ENCODE results near the gene TMSB10.

TMSB10 gene

DNA sequence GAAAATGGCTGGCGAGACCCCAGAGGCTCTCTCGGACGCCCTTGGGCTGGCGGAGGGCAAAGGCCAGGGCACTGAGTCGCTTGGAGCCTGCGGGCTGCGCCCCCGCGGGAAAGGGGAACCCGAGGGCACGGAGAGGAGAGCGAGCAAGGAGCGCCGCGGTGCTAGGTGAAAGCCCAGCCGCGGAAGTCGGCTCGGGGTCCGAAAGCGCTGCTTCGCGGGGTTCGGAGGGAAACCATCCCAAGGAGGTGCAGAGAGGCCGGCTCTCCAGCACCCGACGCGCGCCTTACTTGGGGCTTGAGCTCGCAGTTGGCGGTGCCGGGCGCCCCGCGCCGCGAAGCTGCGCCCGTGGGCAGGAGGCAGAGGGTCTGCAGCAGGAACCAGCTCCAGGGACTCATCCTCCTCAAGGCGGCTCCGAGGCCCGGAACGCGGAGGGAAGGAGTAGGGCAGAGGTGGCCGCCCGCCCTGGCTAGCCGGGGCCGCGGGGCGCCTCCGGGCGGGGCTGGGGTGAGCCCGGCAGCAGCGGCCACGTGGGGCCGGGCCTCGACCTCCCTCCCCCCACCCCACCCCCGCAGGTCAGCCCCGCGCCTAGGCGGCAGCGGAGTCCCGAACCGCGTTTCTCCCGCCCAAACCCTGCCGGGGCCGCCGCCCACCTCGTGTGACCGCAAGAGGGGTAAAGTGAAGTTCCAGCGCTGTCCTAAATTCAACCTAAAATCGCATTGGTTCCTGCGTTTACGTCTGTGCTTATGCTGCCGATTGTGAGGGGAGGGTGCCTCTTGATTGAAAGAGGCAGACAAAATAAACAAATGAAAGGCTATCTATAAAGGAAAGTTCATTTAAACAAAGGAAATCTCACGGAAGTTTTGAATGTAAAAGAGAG, 24.6 kb upstream of the TMSB10 start, which contains the start of gene TRABD2A:
TRABD2A (minus strand) TSS at position 440 of the 877 bp plus-strand sequence; CDS start at position 395, 45 bp downstream.
- DNase-seq = peak; percentile 66

DNA sequence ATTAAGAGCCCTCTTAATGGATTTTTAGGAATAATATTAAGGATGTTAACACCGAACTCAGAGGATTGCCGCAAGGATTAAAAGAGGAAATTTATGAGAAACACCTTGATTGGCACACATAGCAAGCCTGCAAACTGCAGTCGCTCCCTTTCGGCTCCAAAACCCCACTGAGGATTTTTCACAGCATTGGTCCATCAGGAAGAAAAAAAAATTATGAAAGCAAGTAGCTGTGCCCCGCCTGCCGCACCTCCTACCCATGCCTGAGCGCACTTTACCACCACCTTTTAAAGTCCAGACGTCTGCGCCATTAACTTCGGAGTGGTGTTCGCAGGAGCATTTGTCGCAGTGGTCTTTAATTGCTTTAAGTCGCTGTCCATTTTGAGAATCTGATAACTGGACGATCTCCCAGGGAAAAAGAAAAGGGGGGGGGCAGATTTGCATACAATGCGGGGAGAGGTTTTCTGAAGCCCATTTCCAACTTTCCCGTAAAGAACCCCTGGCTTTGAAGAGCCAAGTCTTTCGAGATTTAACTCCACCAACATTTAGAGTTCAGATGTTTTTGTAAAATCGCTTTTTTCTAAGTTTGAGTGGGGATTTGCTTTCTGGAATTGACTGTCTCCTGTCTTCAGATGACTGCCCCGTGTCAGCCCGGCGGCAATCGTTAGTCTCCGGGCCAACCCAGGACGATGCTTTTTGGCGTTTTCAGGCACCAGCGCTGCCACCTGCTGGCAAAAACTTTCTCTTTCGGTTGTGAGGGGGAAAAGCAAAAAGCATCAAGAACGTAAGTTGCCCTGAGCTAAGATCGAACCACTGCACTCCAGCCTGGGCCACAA, 23.7 kb upstream of the TMSB10 start:
- peak; percentile 94 for DNase-seq

DNA sequence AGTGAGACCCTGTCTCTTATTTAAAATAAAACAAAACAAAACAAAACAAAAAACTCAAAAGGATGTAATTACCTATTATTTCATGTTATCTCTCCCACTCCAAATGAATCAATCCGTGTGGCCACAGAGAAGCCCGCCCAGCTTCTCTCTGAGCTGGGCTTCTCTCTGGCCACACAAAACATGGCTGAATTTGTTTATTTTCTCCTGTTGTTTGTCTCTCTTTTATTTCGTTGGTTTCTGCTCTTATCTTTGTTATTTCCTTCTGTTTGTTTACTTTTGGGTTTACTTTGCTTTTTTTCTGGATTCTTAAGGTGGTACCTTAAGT, 23.1 kb upstream of the TMSB10 start:
- DNase-seq = no peak

DNA sequence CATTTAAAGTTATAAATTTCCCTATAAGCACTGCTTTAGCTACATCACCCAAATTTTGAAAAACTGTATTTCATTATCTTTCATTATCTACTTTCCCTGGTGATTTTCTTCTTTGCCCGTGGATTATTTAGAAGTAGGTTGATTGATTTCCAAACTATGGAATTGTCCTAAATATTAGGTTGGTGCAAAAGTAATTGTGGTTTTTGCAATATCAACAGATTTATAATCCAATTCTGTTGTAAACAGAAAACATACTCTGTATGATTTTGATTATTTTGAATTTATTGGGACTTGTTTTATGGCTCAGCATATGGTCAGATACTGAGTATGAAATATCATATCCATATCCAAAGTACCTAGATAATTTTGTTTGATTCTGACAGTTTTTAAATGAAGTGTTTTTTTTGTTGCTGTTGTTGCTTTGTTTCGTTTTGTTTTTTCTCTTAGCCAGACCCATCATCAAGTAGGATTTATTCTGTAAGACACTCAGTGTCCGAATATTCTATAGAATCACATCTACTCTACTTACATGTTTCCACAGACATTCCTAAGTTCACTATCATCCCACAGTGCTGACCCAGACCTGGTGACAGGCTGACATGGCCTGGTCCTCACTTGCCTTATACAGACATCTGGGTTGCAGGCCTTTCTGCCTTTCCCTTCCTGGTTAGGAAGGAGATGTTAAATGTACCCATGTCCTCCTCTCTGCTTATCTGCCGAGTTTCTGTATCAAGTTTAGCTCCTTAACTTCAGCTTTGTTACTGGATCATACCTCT, 22.5 kb upstream of the TMSB10 start:
- DNase-seq = no peak

DNA sequence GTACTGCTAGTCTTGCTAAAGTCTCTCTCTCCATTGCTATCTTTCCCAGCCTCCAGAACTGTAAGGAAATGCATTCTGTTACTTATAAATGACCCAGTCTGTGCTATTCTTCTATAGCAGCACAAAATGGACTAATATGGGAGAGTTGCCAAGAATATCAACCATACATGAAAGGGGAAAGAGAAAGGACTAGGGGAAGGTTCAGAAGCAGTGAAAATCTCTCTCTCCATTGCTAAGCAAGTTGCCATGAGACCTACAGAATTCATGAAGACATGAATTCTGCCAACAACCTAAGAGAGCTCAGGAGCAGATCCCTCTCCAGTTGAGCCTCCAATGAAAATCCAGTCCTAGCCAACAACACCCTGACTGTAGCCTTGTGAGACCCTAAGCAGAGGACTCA, 21.0 kb upstream of the TMSB10 start:
- no peak for DNase-seq

DNA sequence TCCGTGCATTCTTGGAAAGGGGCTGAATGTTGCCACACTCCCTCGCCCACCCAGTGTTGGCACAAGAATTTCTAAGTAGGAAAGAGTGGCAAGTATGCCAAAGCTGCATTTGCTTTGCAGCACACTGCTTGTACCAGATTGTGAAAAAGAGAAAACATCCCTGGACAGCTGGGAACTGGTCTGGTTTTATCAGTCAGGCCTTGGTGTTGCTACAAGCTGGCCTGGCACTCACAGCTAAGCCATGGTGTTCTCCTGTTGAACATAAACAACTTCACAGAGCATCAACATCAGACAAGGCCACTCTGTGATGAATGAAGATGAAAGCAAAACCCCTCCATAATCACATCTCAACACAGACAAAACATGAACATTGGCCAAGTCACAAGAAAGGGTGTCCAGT, 20.3 kb upstream of the TMSB10 start:
- no peak for DNase-seq

DNA sequence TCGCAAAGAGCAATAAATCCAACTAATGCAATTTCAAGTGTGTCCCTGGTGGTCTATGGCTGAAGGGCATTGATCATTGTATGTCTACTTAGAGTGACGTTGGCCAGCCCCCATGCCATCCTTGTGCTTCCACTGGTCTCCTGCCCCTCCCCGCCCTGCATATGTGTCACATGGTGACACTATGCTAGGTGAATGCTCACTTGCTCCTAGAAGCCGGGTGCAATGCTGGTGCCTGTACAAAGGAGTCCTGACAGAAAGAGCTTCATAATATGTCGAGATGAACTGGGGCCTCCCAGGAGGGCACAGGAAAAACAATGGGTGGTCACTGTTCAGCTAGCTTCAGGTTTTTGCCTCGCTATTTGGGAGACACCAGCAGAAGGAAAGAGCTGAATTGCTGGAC, 18.7 kb upstream of the TMSB10 start:
- DNase-seq = no peak

DNA sequence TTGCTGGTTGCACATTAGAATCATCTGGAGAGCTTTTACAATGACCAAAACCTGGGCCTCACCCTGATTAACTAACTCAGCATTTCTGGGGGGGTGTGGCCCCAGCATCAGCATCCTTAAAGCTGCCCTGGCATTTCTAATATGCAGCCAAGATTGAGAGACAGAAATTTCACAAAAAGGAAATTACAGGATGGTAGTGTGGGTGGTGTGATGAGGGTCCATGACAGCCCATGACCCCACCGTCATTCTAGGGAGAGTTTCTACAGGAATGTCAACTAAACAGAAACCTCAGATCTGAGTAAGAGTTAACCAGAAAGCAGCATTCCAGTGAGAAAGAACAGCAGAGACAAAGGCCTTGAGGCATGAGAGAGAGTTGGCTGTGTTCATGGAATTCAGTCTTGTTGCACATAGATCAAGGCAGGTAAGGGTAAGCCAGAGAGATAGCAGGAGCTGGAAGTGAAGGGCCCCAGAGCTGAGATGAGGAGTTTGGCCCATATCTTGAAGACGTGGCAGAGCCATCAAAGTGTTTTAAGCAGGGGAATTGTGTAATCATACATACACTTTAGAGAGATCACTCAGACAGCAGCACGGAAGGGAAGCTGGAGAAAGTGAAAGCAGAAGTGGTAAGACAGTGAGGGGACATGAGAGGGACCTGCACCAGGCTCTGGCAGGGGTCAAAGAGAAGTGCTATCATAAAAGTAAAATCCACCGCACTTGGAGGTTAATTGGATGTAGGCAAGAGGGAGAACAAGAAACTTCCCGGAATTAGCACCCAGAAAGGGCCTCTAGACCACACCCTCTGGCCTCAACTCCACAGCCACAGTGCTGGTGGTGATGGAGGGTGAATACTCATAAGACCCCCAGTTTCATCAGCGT, 16.8 kb upstream of the TMSB10 start:
- DNase-seq = peak; percentile 78

DNA sequence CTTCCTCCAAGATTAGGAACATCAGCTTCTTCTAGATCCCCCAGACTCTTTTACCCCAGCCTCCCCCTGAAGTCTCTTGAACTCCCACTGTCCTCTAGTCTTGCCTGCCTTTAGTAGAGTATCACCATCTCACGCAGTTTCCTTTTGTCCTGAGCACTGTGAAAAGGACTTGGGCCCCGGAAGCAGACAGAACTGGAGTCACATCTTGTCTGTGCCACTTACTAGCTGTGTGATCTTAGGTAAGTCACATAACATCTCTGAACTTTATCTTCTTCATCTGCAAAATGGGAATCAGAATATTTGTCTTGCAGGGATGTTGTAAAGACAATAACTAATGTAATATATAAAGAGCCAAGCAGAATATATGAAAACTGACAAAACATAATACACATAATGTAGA, 16.1 kb upstream of the TMSB10 start:
- DNase-seq = no peak

DNA sequence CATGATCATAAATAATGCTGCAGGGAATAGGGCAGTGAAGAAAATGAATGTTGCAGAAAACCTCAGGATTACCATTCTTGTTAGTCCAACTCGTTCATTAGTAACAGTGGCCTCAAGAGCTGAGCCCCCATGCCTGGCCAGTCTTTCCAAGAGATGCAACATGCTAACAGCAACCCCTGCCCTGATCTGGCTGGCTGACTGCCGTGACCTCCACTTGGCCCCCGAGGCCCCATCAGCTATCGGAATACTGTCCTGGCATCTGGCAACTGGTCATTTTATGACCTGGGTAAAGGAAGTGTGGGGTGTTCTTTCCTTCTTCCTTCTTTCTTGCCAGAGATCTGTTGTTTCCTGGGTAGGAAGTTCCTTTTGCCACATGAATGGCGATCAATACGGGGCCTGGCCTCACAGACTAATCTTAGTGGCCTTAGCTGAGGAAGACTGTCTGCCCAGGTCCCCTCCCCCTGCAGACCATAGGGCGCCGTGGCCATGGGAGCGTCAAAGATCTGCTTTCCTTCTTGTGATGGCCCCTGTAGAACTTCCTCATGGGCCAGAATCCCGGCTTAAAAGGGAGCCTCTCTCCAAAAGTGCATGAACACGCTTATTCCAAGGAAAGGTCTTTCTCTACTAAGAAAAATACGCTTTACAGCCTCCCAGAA, 14.0 kb upstream of the TMSB10 start:
- DNase-seq = no peak

DNA sequence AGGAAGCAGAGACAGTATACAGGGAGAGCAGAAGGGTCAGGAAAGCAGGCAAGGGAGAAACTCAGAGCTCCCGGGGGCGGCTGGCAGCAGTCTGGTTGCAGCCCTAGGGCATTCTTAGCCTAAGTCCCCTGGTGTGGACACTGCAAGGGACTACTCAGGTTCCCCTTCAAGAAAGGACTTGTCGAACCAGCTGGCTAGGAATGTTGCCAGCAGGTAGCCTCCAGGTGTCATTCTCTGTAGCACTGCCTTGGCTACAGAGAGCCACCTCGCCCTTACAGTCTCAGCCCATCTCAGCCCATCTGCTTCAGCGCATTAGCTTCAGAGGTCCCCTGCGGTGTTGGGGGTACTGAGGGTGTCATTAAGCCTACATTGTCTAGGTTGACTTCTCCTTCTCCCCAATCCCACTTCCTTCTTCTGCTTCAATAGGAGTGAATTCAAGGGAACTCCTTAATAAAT, 11.3 kb upstream of the TMSB10 start:
- DNase-seq = no peak

DNA sequence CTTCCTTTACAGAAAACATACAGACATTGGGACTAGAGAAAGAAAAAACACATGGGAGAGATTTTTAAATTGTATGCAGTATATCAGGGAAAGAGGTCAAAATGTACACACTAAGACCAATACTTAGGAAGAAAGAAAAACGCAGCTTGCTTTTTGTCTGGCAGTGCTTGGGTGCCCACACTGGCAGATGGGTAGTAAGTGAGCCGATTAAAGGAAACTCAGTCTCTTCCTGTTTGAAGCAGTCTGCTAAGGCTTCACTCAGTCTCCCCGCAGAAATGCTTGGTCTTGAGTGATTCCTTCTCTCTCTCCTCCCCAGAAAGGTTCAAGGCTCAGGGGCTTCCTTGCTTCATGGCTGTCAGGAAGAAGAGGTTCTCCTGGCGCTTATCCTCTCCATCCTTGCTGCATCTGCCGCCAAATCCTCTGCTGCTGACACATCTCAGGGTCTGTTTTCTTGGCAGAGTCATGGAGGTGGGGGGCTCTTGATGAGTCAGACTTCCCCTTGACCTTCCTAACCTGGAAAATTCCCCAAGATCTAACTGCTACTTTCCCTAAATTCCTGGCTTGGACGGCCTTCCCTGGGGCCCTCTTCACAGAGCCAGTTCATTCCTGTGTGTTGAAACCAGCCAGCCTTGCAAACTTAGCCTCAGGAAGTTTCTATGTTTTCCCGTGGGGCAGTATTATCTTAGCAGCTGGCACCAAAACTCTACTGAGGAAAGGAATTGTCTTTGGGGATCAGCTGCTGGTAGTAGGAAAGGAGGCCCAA, 10.5 kb upstream of the TMSB10 start:
- DNase-seq = peak; percentile 33

DNA sequence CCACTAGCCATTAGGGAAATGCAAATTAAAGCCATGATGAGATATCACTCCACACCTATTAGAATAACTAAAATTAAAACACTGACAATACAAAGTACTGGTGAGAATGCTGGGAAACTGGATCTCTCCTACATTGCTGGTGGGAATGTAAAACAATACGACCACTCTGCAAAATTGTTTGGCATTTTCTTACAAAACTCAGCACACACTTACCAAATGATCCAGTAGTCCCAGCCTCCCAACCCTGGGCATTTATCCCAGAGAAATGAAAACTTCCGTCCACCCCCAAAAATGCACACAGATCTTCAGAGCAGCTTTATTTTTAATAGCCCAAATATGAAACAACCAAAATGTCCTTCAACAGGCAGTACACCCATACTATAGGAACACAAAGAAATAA, 8.9 kb upstream of the TMSB10 start:
- no peak for DNase-seq

DNA sequence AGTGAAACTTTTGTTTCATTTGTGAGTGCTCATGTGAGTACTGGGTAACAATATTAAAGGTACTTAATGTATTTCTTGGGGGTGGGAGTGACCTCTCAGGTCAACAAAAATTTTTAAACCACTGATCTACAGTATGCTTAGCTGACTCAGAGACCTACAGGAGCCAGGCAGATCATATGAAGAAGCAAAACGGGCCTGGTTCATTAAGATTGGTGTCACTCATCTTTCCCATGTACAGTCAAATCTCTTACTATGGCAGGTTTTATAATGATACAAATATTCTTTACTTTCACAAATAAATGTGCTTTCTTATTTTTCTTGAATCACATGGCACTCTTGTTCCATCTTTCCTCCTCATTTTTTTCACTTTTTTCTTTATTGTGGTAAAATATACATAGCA, 7.7 kb upstream of the TMSB10 start:
- DNase-seq = peak; percentile 63

DNA sequence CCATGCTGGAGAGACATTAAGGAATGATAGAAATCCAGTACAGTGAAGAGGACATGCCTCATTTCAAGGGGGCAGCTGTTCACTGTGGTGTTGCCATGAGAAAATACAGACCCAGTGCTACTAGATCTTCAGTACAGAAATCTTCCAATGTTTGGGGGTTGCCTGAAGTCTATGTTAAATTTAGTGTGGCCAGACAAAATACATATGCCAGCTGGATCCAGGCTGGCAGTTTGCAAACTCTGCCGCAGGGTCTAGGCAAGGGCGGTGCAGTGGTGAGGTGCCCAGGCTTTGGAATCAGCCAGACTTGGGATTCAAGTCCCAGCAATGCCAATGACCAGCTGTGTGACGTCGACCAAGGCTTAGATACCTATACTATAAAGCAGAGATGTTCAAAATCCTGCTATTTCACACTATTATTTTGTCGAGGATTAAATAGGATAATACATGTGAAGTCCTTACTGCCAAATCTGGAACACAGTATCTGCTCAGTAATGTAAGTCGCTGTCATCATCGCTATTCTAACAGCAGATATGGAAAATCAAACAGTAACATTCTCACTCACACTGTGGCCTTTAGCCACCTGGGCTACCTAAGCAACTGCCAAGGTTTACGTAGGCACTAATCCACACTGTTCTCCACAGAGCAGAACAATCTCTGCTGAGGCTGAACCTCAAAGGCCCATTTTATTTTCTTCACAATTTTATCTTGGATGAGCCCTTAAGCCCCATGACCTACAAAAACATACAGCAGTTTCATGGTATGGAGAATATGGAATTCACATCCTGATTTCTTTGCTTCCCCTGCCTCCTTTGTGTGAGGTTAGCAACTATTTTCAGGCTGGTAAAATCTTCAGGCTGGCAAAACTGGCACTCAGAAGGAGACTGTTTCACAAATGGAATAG, 5.9 kb upstream of the TMSB10 start:
- DNase-seq = no peak

DNA sequence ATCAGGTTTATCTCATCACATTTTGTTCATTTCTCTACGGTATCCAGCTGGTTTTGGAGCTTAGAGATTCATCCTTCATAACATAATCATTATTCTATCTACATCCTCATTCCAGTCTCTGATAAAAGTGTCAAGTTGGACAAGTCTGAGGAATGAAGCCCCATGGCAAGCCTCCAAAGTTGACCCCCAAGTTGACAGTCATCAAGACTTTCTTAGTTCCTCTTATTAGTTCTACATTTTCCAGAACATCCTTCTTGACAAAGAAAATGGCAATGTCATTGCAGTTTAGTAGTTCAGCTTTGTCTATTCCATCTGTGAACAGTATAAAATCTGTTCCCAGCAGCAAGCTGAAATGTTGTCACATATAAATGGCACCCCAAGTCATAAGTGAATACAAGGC, 4.5 kb upstream of the TMSB10 start:
- DNase-seq = no peak

DNA sequence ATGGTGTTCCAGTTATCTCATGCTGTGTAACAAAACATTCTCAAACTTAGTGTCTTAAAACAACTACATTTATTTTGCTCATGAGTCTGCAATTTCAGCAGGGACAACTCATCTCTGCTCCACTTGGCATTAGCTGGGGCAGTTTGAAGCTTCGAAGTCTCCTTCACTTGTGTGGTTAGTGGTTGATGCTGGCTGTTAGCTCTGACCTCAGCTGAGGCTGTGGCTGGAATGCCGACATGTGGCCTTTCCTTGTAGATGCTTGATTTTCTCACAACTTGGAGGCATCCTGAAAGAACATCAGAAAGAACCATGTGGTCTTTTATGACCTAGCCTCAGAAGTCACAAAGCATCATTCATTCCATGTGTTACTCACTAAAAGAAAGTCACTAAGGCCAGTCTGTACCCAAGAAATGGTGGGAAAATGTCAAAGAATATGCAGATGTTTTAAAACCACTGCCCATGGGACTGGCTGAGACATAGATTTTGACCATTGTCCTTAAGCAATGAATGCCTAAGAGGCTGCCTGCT, 3.8 kb upstream of the TMSB10 start:
- no peak for DNase-seq

DNA sequence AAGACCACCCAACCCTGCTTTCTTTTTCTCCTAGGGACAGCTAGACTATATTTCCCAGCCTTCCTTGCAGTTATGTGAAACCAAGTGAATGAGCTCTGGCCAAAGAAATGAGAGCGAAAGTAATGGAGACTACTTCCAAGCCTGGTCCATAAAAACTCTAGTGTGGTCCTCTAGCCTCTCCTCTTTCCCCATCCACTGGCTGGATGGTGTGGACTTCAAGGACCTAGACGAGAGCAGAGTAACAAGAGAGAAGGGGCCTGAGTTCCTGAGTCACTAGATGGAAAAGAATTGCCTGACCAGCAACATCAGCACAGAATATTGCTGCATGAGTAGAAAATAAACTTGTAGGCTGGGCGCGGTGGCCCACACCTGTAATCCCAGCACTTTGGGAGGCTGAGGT, 2.9 kb upstream of the TMSB10 start:
- DNase-seq = no peak

DNA sequence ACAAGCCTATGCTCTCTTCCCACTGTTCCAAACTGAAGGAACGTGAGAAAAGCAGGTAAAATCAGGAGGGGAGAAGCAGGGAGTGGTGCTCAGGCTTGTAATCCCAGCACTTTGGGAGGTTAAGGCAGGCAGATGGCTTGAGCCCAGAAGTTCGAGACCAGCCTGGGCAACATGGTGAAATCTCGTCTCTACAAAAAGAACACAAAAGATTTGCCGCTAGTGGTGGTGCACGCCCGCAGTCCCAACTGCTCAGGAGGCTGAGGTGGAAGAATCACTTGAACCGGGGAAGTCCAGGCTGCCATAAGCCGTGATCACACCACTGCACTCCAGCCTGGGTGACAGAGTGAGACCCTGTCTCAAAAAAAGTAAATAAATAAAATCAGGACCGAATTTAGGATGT, 1.3 kb upstream of the TMSB10 start:
- no peak for DNase-seq
